Left renal cortex interstitium (tissue), 4 donors: ENCODE measurements around the gene DIP2C. TPM values are rescaled to one million over a fixed set of nuclear protein-coding genes. Genes with fewer than 3 reads are reported as not detected.
"Not testable (repeated sequence)": the region's sequence is repeated elsewhere in the genome, so short reads cannot be mapped to it uniquely, and the experiment has no call there.

ENCODE experiments used
- DNase-seq, 4 donors: peaks; one replicate each; pipeline ENCODE4 v3.0.0-alpha.2; 2013; ENCODE audit warnings: low read depth in 4 of 4, low spot score in 2 of 4, missing footprints in 1 of 4
- polyA plus RNA-seq, 4 donors: library from polyadenylated mRNA; unstranded; fragments of 120-200 nt; gene quantifications; one replicate each; pipeline ENCODE4 v1.2.1, GENCODE V29; 2013; ENCODE audit not compliant: insufficient read length in 4 of 4

Gene DIP2C
- polyA plus RNA-seq, 4 donors: 19.4 to 23.6 (median 20.2) TPM

DNA sequence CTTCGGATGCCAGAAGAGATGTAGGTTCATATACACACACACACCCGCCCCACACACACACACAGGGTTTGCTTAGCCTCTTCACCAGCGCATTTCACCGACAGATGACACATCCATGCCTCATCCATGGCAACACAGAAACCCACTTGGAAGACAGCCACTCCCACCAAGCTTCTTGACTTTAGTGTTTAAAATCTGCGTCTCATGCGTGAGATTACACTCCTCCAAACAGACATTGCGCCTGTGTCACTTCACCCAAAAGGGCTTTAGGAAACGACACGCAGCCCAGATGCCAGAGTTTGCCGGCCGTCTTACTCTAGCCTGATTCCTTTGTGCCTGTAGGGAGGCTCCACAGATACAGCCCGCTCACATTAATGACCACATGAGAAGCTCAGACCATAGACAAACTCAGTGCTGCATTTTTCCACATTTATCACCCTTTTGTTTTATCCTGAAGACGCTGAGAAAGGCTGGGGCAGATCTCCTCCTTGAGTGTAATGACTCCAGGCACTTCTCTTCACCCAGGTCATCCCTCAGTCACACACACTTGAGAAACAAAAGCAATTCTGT lies 73.8 kb downstream of the DIP2C start:
- DNase-seq: no peak

DNA sequence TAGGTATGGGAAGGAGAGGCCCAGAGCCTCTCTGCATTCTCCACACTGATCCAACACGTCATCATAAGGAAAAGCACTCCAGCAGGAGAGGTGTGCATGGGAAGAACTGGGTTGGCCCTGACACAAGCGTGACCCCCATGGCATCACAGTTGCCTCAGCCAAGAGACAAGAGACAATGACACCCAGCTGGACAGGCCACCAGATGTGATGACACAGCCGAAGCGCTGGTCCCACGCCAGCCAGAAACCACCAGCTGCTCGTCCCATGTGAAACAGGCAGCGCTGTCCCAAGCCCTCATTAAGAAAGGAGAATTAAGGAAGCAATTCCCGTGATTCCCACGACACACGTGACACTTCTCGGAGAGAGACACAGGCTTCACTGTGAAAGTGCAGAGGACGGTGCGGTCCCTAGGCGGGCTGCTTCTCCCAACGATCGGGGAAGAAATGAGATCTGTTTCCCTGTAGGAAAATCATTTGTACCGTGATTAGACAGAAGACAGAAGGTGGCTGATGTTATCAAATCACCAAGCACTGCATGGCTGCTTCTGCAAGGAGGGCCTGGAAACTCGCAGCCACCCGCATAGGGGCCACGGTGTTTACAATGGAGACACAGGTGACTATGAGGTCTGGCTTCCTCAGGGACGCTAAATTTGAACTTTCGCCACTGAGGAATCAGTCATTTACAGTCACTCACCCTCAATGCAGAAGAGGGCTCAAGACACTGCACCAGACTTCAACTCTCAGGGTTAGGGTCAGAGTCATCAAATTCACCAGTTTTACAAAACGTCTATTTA lies 74.5 kb downstream of the DIP2C start:
- DNase-seq: no peak

DNA sequence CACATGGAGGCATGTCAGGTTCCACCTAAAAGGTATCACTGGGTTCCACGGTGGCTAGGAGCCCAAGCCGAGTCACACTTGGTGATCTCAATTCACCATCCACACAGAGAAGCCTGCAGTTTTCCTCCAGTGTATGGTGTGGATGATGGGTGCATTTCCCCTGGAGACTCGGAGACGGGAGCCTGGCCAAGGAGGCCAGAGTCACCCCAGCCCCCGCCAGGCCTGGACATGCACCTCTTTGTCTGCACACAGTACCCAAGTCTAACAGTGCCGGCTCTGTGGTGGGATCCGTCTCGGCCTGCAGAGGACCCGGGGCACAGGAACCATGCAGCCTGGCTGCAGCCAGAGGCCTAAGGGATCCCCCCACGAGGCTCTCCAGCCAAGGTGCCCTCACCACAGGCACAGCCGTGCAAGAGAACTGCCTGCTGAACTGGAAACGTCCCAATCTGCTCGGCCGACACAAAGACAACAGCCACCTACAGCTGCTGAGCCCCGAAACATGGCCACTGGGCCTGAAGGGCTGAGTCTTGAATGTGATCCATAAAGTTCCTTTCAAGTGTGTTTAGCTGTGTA lies 75.2 kb downstream of the DIP2C start:
- DNase-seq: no peak

DNA sequence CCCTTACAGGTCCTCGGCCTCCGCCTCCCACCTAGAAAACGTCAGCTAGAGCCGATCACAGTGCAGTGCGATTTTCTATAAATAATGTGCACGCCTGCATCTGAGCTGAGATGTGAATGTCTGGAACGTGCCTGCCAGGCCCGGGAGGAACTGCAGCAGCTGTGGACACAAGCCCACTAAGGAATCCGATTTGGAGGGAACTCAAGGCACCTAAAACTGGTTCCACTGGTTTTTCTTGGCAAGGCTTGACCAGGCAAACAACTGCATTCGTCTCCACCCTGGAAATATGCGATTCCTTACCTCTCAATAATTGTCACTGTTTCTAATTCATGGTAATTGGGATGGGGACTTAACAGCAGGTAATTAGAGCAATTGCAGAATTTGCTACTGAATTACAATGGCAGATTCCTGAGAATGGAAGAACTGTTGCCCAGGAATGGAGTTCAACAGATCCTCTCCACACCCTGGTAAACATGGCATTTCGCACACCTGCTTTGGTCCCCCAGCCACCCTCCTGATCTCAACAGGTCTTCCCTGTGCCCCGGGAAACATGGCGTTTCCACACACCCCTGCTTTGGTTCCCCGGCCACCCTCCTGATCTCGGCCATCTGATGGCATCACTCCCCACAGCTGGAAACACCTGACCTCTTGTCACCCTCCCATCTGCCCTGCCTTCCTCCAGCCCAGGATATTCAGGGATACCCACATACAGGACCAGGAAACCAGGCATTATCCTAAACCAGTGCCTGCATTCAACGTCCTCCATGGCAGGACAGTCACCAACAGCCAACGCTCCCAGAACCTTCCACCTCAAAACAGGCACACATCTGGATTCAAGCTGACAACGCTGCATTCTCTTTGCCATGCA lies 76.0 kb downstream of the DIP2C start:
- DNase-seq: no peak

DNA sequence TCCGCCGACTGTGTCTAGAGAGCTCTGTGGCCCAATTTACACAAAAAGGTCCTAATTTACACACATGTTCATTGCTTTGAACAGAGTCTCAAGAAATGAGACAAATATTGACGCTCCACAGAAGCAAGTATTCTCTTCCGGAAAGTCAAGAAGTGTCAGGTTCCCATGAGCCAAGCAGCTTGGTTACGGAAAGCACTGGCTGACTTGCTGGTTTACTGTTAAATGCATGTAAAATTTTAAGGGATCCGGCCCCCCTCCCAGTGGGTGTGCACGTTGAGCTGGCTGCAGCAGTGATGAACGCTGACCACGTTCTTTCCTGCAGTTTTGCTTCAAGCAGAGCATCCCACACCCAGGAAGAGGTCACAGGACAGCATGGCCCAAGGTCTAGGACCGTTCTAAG lies 76.8 kb downstream of the DIP2C start:
- DNase-seq: no peak

DNA sequence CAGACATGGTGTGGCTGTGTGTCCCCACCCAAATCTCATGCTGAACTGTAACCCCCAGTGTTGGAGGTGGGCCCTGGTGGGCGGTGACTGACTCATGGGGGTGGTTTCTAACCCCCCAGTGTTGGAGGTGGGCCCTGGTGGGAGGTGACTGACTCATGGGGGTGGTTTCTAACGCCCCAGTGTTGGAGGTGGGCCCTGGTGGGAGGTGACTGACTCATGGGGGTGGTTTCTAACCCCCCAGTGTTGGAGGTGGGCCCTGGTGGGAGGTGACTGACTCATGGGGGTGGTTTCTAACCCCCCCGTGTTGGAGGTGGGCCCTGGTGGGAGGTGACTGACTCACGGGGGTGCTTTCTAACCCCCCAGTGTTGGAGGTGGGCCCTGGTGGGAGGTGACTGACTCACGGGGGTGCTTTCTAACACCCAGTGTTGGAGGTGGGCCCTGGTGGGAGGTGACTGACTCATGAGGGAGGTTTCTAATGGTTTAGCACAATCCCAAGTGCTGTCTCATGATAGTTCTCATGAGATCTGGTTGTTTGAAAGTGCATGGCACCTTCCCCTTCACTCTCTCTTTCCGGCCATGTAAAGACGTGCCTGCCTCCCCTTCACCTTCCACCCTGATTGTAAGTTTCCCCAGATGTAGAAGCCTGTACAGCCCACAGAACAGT lies 78.7 kb downstream of the DIP2C start:
- not testable (repeated sequence) for DNase-seq

DNA sequence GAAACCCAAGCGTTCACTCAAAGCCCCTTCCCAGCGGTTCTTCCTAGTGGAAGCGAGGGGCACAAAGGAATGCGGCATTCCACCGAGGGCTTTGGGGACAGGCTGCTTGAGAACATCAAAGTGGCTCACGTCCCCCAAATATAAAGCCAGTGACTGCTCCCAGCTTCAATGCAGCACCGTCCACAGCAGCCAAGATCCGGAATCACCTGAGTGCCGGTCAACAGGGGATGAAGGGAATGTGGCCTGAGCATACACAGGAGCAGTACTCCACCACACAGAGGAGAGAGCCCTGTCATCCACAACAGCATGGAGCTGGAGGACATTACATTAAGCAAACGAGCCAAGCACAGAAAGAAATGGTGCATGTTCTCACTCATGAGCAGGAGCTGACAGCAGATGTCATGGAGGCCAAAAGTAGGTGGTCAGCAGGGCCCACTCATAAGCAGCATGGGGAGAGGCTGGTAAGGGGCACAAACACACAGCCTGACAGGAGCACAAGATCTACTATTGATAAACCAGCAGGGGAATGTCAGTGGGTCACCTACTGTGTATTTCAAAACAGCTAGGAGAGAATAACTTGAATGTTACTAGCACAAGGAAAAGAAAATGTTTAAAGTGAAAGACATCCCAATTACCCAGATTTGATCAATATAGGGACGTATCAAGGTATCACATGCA lies 79.5 kb downstream of the DIP2C start:
- DNase-seq: no peak

DNA sequence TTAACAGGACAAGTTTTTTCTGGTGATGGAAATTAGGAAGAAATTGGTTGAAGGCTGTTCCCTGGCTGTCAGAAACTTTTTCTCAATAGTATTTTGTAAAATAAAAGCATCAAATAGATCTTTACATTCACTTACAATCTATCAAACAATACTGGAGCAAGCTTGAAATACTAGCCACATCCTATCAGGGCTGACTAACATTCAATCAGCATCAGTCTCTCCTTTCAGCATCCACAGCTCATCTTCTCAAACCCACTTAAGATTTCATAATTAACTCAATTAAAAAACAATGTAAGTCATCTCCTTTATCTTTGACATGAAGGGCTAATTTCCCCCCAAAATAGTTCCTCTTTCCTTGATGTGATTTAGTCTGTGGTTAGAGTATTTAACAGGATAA lies 80.2 kb downstream of the DIP2C start:
- no peak for DNase-seq

DNA sequence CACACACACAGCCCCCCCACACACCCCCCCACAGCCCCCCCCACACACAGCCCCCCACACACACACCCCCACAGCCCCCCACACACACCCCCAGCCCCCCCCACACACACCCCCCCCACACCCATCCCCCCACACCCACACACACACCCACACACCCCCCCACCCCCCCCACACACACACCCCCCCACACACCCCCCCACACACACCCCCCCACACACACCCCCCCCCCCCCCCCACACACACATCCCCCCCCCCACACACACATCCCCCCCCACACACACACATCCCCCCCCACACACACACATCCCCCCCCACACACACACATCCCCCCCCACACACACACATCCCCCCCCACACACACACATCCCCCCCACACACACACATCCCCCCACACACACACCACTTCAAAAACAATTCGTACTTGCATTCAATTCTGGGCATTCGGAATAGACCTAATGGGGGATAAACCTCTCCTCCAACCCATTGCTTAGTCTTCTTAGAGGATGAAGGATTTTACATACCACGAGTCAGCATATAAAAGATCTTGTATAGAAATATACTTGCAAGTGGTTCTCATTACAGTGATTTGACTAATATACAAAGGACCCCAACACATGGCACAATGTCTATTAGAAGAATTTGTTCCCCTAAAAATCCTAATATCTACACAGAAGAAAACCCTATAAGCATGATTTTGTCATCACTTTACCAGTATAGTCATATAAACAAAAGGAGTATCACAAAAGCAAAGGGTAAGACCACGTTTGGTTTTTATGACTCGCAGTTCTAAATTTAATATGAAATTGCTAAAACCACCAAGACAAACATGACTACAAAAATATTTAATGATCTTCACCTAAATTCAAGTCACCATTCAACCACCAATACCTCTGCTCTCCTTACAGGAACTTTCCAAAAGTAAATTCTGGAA lies 80.9 kb downstream of the DIP2C start:
- DNase-seq: no peak

DNA sequence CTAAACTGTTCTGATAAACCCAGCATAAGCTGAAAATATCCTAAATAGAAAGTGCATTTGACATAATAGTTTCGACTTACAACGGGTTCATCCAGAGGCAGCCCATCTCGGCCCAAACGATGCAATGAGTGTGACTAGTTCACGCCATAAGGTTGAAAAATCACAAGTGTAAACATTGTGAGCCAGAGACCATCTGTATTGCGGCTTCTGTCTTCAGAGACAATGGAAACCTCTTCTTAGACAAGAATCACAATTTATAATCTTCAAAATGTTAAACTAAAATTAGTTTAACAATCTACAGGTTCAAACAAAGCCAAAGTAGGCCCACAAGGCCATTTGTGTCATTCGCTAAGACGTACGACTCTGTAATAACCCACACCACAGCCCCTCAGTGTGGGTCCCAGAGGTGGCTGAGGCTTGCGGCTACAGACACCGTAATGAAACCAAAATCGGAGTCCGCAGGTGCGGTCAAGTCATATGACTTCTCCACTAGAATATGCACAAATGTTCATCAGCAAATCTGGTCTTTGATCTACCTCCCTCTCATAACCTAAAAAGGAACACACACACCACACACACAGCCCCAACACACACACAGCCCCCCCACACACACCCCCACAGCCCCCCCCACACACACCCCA lies 81.8 kb downstream of the DIP2C start:
- no peak for DNase-seq

DNA sequence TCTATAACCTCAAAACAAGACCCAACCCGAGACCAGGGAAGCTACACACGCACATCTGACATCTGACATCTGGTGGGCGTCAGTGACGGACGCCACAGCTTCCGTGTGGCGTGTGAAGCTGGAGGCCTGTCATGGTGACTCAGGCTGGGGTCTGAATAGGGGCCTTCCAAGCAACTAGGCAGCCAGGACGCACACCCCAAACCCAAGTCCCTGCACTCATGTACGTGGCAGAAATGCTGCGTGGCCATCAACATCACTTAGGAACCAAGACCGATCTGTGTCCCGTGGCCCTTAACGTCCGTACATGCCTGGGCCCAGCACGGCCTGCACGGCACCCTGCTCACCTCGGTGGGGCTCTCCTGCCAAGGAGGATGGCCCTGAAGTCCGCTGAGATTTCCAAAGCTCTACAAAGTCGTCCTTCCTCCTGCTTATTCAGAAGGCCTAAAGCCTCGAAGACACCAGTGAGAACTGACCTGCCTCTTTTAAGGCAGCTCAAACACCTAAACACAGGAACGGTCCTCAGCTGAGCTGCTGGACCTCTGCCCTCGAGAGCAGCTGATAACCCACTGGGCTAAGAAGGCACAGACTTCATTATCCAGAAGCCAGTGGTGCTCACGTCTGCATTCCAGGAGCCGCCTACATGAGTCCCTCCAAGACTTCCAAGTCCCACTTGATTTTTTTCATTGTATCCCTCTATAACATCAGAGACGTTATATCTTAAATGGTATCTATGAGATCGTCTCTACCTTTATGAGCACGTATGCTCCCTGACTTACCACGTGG lies 82.5 kb downstream of the DIP2C start:
- no peak for DNase-seq

DNA sequence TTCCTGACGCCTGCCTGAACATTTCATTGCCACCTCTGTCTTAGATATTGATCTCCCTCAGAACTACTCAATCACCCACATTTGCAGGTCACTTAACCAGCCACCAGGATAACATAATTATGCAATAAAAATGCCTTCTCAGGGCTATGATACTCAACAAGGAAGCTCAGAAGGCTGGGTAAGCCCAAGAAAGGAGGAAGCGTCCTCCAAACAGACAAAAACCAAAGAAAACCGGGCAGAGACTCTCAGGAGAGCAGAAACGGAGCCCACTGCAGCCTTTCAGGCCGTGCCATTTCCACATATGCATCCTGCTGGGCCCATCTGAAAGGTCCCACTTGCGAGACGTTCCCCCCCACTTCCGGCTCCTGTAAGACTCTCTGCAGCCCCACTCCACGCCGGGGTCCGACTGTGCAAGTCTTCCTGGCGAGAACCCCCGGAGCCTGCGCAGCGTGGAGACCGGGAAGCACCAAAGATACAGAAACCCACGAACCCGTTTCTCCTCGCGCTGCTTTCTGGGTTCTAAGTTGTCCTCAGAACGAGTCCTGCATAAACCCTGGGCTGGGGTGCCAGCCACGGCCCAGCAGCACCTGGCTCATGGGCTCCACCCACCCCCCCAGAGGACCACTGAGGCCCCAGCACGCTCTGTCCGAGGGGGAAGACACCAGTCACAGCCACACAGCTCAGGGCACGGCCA lies 83.7 kb downstream of the DIP2C start:
- DNase-seq: no peak

DNA sequence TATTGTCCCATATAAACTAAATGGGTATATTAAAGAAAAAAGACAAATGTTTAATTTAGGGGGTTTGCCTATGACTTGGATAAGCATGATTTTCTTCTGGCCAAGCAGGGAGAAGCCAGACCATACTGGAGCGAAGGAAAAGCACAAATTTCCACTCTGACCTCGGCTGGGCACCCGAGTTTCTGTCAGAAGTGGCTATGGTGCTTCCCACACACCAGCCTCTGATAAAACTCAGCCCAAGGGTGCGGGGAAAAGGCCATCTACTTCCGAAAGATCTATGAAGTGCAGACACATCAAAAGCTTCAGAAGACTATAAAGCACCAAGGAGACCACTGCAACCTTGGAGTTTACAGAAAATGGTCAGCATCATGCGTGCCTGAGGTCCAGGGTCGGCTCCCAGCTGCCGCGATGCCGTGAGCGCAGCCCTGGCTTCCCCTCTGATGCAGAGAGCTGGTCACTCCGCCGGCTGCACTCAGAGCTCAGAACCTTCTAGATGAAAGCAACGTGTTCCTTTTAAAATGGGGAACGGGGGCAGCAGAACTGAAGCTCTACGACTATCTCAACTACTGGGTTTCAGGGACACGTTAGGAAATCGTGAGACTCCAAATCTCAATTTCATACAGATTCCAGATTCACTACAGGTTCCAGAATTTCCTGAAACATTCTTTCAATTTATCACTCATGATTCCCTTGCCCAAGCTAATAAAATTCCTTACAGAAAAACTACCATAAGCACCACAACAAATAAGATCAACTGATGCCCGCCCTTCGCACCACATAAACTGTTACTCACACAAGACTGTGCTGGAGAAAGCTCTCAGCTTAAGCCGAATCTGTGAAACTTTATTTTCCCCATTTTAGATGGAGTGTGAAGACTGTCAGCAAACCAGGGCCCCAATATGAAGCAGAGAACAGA lies 84.5 kb downstream of the DIP2C start:
- no peak for DNase-seq

DNA sequence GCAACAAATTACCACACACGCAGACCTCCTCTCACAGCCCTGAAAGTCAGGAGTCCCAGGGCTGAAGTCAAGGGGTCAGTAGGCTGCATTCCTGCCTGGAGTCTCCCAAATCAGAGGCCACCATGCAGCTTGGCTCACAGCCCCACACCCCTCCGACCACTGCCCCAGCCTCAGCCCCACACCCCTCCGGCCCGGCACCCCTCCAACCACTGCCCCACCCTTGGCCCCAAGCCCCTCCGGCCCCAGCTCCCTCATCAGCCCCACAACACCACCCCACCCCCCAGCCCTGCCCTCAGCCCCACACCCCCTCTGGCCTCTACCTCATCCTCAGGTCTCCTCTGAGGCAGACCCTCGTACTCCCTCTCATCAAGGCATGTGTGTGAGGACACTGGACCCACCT lies 85.7 kb downstream of the DIP2C start:
- no peak for DNase-seq

DNA sequence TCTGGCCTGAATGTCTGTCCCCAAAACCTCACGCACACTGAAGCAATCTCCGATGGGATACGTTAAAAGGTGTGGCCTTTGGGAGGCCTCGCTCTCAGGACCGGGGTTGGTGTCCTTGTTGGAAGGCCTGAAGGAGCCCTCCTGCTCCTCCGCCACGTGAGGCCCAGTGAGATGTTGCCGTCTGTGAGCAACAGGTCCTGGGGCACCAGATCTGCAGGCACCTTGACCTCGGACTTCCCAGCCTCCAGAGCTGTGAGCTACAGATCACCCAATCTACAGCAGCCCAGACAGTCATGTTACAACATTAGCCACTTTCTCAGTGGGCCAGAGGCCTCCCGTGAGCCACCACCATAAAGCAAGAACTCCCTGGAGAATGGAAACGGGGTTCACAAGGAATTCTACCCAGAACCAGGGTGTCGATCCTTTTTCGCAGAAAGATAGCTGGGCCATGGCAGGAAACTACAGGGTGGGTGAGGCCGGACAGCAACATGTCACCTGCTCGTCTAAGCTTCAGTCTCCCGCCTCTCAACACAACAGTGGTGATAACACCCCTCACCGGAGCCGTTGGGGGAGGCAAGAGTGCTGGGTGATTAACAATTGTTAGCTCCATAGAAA lies 87.0 kb downstream of the DIP2C start:
- DNase-seq: no peak

DNA sequence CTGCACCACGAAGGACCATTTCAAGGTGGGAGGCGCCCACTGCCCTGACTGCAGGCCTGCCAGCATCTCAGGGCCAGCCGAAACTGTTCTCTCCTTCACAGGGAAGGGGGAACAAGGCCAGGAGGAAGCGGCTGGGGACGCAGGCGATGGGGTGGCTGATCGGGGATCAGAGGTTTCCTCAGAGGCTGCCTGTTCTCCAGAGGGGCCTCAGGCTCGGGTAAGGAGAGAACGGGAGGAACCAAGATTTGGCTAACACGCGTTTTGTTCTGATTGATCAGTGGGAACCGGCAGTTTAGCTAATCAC lies 87.9 kb downstream of the DIP2C start:
- DNase-seq: no peak
